IMR-90 (cell line): ENCODE data around the gene ETF1.

ENCODE experiments used
- BHLHE40 ChIP-seq: fragments of 150-350 bp; IDR thresholded peaks from 2 replicates; pipeline ENCODE4 v1.6.1; 2016; ENCODE audit warnings: mild to moderate bottlenecking, low read depth, low read length
- CEBPB ChIP-seq: IDR thresholded peaks from 2 replicates; pipeline ENCODE4 v1.6.1; 2012; ENCODE audit warnings: low read depth, low read length, improper control_type of control experiment
- CHD1 ChIP-seq: IDR thresholded peaks from 2 replicates; pipeline ENCODE4 v1.6.1; 2012; ENCODE audit warnings: low read depth, low read length, improper control_type of control experiment
- CTCF ChIP-seq: conservative IDR thresholded peaks from 2 replicates; pipeline ENCODE4 v1.5.1; 2012; ENCODE audit warnings: mild to moderate bottlenecking, low read depth, low read length, improper control_type of control experiment
- ELK1 ChIP-seq: fragments of 150-350 bp; IDR thresholded peaks from 2 replicates; pipeline ENCODE4 v1.6.1; 2016; ENCODE audit warnings: low read depth, mild to moderate bottlenecking, low read length, moderate library complexity, borderline replicate concordance
- MAFK ChIP-seq: IDR thresholded peaks from 2 replicates; pipeline ENCODE4 v1.6.1; 2012; ENCODE audit warnings: low read depth, low read length, improper control_type of control experiment
- MXI1 ChIP-seq: IDR thresholded peaks from 2 replicates; pipeline ENCODE4 v1.6.1; 2012; ENCODE audit warnings: low read depth, mild to moderate bottlenecking, low read length, moderate library complexity, borderline replicate concordance
- POLR2A ChIP-seq: IDR thresholded peaks from 2 replicates; pipeline ENCODE4 v1.6.1; 2012; ENCODE audit warnings: mild to moderate bottlenecking, low read depth, low read length
- RAD21 ChIP-seq: IDR thresholded peaks from 2 replicates; pipeline ENCODE4 v1.6.1; 2012; ENCODE audit warnings: low read length, improper control_type of control experiment
- RFX5 ChIP-seq: IDR thresholded peaks from 2 replicates; pipeline ENCODE4 v1.8.0; 2012; ENCODE audit warnings: low read depth, mild to moderate bottlenecking, low read length, moderate library complexity
- USF2 ChIP-seq: fragments of 150-350 bp; IDR thresholded peaks from 2 replicates; pipeline ENCODE4 v1.6.1; 2017; ENCODE audit warnings: mild to moderate bottlenecking, antibody characterized with exemption, low read length, low read depth

- TF ChIP-seq MXI1, result no peak
- TF ChIP-seq CTCF, result no peak
- TF ChIP-seq CHD1, result no peak
- no peak for TF ChIP-seq POLR2A
- no peak for TF ChIP-seq ELK1
- no peak for TF ChIP-seq CEBPB
- no peak for TF ChIP-seq RFX5
- TF ChIP-seq BHLHE40, result no peak
- TF ChIP-seq RAD21, result no peak
- TF ChIP-seq USF2, result no peak
- TF ChIP-seq MAFK, result no peak
Observed at GRCh38 chr5:138472353-138472752, 70.7 kb downstream of the ETF1 start.
